HK-2 (cell line): ENCODE data around the gene BCL11A.

ENCODE experiments used
- DNase-seq: peaks from one replicate; pipeline ENCODE4 v3.0.0-alpha.2; 2018; ENCODE audit not compliant: unreplicated experiment

BCL11A gene

GRCh38 chr2:60466161-60466702 is 87.2 kb downstream of the BCL11A start:
- no peak for DNase-seq

GRCh38 chr2:60465736-60466135 is 87.7 kb downstream of the BCL11A start:
- no peak for DNase-seq

GRCh38 chr2:60463249-60463648 is 90.2 kb downstream of the BCL11A start:
- DNase-seq = no peak

GRCh38 chr2:60461421-60462108 is 91.9 kb downstream of the BCL11A start:
- no peak for DNase-seq

- no peak for DNase-seq
Observed at GRCh38 chr2:60460577-60461420, 92.7 kb downstream of the BCL11A start.

- no peak for DNase-seq
Observed at GRCh38 chr2:60459851-60460250, 93.6 kb downstream of the BCL11A start.

- DNase-seq = no peak
Observed at GRCh38 chr2:60456115-60456770, 97.2 kb downstream of the BCL11A start.

- DNase-seq = no peak
Observed at GRCh38 chr2:60453872-60454271, 99.6 kb downstream of the BCL11A start.

GRCh38 chr2:60453301-60453700 is 100.2 kb downstream of the BCL11A start:
- no peak for DNase-seq

GRCh38 chr2:60450488-60450887 is 103.0 kb downstream of the BCL11A start:
- no peak for DNase-seq

- no peak for DNase-seq
Observed at GRCh38 chr2:60447943-60448342, 105.5 kb downstream of the BCL11A start.

GRCh38 chr2:60446413-60447267 is 106.8 kb downstream of the BCL11A start:
- no peak for DNase-seq

- DNase-seq = no peak
Observed at GRCh38 chr2:60445684-60446179, 107.7 kb downstream of the BCL11A start.

GRCh38 chr2:60442608-60443007 is 110.8 kb downstream of the BCL11A start:
- DNase-seq = no peak

GRCh38 chr2:60441800-60442199 is 111.7 kb downstream of the BCL11A start:
- no peak for DNase-seq

- no peak for DNase-seq
Observed at GRCh38 chr2:60440767-60441163, 112.7 kb downstream of the BCL11A start.

- DNase-seq = no peak
Observed at GRCh38 chr2:60440079-60440766, 113.2 kb downstream of the BCL11A start.

- DNase-seq = no peak
Observed at GRCh38 chr2:60439219-60439974, 114.1 kb downstream of the BCL11A start.

- DNase-seq = no peak
Observed at GRCh38 chr2:60438653-60439052, 114.8 kb downstream of the BCL11A start.

GRCh38 chr2:60438131-60438530 is 115.3 kb downstream of the BCL11A start:
- no peak for DNase-seq
